BLaER1 treated with 17β-estradiol and CSF1 and Interleukin-3, amounts not matched to agents 10 nM and 100 nM (cell line): ENCODE results near the gene SHISA8.

Experiments used
- H3K27ac ChIP-seq, 11 experiments: shearing (Covaris generic); formaldehyde crosslinking; 2 replicates each; pipeline ENCODE4 v1.8.1; 2022
- H3K27me3 ChIP-seq, 11 experiments: shearing (Covaris generic); formaldehyde crosslinking; 2 replicates each; pipeline ENCODE4 v1.8.1; 2022
- H3K36me3 ChIP-seq, 11 experiments: shearing (Covaris generic); formaldehyde crosslinking; 2 replicates each; pipeline ENCODE4 v1.8.1; 2022
- H3K4me1 ChIP-seq, 10 experiments: shearing (Covaris generic); formaldehyde crosslinking; 2 replicates each; pipeline ENCODE4 v1.8.1; 2022
- H3K4me2 ChIP-seq, 11 experiments: shearing (Covaris generic); formaldehyde crosslinking; 2 replicates each; pipeline ENCODE4 v1.8.1; 2022
- H3K4me3 ChIP-seq, 10 experiments: shearing (Covaris generic); formaldehyde crosslinking; 2 replicates each; pipeline ENCODE4 v1.8.1; 2022
- H3K9ac ChIP-seq, 11 experiments: shearing (Covaris generic); formaldehyde crosslinking; 2 replicates each; pipeline ENCODE4 v1.8.1; 2022
- H3K9me3 ChIP-seq, 11 experiments: shearing (Covaris generic); formaldehyde crosslinking; replicated peaks in 1 of 11; 2 replicates each; pipeline ENCODE4 v1.8.1; 2022
- H4K20me1 ChIP-seq, 11 experiments: shearing (Covaris generic); formaldehyde crosslinking; 2 replicates each; pipeline ENCODE4 v1.8.1; 2022
- Cebpa-rat ChIP-seq, 11 experiments: shearing (Covaris generic); IDR thresholded peaks; 2 replicates each; pipeline ENCODE4 v1.8.1; 2022

The SHISA8 gene

DNA sequence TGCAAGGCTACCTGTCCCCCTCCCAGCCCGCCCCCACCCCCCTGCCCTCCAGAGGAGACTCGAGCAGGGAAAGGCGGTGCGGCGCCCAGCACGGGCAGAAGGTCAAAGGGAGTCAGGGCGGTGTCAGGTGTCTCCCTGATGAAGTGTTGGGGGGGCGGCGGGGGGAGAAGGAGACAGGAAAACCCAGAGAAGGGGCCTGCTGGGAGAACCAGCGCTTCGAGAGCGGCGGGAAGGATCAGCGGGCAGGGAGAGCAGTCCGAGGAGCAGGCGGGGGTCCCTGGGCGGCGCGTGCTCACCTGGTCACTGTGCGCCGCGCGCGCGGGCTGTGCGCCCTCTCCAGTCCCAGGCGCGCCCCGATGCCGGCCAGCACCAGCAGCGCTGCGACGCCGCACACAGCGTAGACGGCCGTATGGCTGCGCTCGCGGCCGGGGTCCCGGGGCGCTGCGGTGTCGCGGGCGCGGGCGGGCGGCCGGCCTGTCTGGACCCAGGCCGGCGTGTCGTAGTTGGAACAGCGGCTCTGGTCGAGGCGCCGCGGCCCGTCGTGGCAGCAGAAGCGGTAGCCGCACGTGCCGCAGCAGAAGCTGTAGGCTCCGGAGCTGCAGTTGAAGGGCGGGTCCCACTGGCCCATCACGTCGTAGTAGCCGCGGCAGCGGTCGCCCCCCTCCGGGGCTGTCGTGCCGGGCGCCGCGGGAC, 886 bp downstream of the SHISA8 start:
- no peak for TF ChIP-seq Cebpa-rat (IDR thresholded peaks at IDR 0.05)
- Histone ChIP-seq H3K4me2 (peak overlapping the region; percentile 90 to 96 (median 94)), H3K36me3 (no peaks in the 10 kb centered on the region), H3K4me3 (peak overlapping the region; percentile 52 to 68 (median 60)), H3K27me3 (peaks cover 89 to 94% (median 90%) of the 10 kb centered on the region in 11 experiments), H4K20me1 (peaks cover 7 to 99% (median 92%) of the 10 kb centered on the region in 11 experiments; a peak in 21 of 22 replicates), H3K9ac (peak overlapping the region in 10 of 11 experiments; percentile 24 to 73 (median 62); a peak in 13 of 22 replicates), H3K4me1 (peaks cover 45 to 60% (median 57%) of the 10 kb centered on the region in 10 experiments), H3K27ac (no peak overlapping the region), H3K9me3 (no peaks in the 10 kb centered on the region)

DNA sequence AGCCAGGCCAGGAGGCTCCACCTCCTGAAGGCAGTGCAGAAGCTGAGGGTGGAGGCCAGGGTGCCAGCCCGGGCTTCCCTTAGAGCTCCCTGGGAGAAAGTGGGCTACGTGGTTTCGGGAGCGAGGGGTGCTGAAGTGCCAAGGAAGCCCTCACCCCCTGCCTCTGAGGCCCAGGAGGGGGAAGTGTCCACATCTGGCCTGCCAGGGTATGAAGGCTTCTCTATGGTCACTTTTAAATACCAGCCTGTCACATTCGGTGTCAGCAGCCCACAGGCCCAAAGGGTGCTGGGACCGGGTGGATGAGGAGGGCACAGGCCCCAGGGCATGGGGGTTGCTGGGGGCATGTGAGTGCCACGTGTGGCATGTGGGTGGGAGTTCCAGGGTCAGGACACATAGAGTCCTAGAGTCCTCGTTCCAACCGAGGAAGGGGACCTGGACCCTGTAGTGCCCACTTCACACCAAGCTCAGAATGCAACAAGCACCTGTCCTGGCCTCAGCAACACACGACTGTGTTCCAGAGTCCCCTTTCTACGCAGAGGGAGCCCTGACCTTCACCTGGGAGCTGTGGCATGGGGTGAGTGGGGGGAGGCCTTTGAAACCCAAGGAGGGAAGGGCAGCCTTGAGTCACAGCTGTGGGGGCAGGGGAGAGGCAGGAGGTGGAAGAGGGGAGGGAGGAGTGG, 1.7 kb downstream of the SHISA8 start:
- no peak overlapping the region for H3K27ac ChIP-seq
- peaks cover 45 to 60% (median 57%) of the 10 kb centered on the region in 10 experiments for H3K4me1 ChIP-seq
- peaks cover 97 to 100% (median 98%) of the 10 kb centered on the region in 11 experiments for H3K27me3 ChIP-seq
- no peak for TF ChIP-seq Cebpa-rat (IDR thresholded peaks at IDR 0.05)
- no peak overlapping the region for H3K4me2 ChIP-seq
- H3K9ac ChIP-seq = no peak overlapping the region
- no peaks in the 10 kb centered on the region for H3K9me3 ChIP-seq
- no peak overlapping the region for H3K4me3 ChIP-seq
- peaks cover 0 to 3% (median 0%) of the 10 kb centered on the region in 11 experiments; a peak in 1 of 22 replicates for H3K36me3 ChIP-seq
- H4K20me1 ChIP-seq = peaks cover 10 to 99% (median 92%) of the 10 kb centered on the region in 11 experiments; a peak in 21 of 22 replicates

- Histone ChIP-seq H3K9me3 (no peaks in the 10 kb centered on the region), H3K4me3 (no peak overlapping the region), H4K20me1 (peaks cover 11 to 99% (median 93%) of the 10 kb centered on the region in 11 experiments; a peak in 21 of 22 replicates), H3K4me2 (no peak overlapping the region), H3K4me1 (peaks cover 44 to 60% (median 57%) of the 10 kb centered on the region in 10 experiments), H3K27me3 (peaks cover 92 to 100% (median 97%) of the 10 kb centered on the region in 11 experiments), H3K27ac (no peak overlapping the region), H3K9ac (no peak overlapping the region), H3K36me3 (peaks cover 0 to 6% (median under 1%) of the 10 kb centered on the region in 11 experiments; a peak in 10 of 22 replicates)
- no peak for TF ChIP-seq Cebpa-rat (IDR thresholded peaks at IDR 0.05)
Measured at GRCh38 chr22:41912338-41913039, 2.4 kb downstream of the SHISA8 start.

GRCh38 chr22:41911001-41911611, 3.8 kb downstream of the SHISA8 start:
- Histone ChIP-seq H3K36me3 (peaks cover 3 to 20% (median 13%) of the 10 kb centered on the region in 11 experiments; a peak in 18 of 22 replicates), H3K9ac (peak overlapping the region in 7 of 11 experiments; percentile 8 to 57 (median 31); a peak in 7 of 22 replicates), H3K4me3 (peak overlapping the region; percentile 30 to 61 (median 48); a peak in 15 of 20 replicates), H3K9me3 (no peaks in the 10 kb centered on the region), H3K27ac (no peak overlapping the region), H4K20me1 (peaks cover 18 to 99% (median 95%) of the 10 kb centered on the region in 11 experiments; a peak in 21 of 22 replicates), H3K4me1 (peaks cover 43 to 62% (median 58%) of the 10 kb centered on the region in 10 experiments), H3K4me2 (peak overlapping the region; percentile 78 to 93 (median 86)), H3K27me3 (peaks cover 79 to 87% (median 83%) of the 10 kb centered on the region in 11 experiments)
- TF ChIP-seq Cebpa-rat (IDR thresholded peaks at IDR 0.05) = no peak

DNA sequence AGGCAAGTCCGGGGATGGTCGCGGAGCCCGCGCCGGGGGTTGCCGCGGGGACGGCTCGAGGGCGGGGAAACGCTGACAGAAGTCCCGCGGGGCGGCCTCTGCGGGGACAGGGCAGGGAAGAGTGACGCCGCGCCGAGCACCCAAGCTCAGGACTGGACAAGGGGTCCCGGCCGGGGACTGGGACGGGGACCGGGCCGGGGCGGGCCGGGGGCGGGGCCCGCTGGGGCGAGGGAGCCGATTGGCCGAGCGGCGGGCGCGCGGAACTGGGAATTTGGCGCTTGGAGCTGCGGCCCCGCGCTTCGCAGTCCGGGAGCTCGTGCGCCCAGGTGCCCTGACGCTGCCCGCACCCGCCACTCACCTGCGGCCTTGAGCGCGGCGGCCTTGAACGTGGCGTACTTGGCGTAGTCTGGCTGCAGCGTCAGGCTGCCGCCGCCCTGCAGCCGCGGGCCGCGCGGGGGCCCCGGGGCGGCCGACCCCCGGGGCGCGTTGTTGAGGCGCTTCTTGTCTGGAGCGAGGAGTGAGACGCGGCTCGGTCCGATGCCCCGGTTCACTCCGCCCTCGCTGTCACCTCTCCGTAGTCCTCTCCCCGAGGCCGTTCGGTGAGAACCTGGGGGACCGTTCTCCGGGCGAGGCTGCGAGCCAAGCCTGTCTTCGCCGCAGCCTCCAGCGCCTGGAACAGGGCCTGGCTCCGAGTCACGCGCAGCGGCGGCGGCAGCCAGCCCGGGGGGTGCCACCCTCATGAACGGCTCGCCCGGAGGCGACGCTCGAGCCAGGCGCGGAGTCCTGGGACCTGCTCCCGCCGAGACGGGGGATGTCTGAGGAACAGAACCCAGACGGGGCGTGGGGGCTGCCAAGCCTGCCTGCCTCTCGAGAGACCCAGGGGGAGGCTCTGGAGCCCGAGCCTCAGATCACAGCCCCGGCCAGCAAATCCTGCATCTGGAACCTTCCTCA, 4.5 kb downstream of the SHISA8 start:
- H3K27me3 ChIP-seq = peaks cover 71 to 79% (median 75%) of the 10 kb centered on the region in 11 experiments

GRCh38 chr22:41909310-41910049, 5.4 kb downstream of the SHISA8 start:
- peak overlapping the region; percentile 78 to 93 (median 86) for H3K4me2 ChIP-seq
- H3K4me3 ChIP-seq = peak overlapping the region; percentile 30 to 61 (median 44); a peak in 14 of 20 replicates
- H3K9ac ChIP-seq = peak overlapping the region in 4 of 11 experiments; percentile 28 to 37 (median 32); a peak in 2 of 22 replicates
- H4K20me1 ChIP-seq = peaks cover 18 to 99% (median 93%) of the 10 kb centered on the region in 11 experiments; a peak in 21 of 22 replicates
- peaks cover 40 to 51% (median 48%) of the 10 kb centered on the region in 10 experiments for H3K4me1 ChIP-seq
- no peak for TF ChIP-seq Cebpa-rat (IDR thresholded peaks at IDR 0.05)
- peaks cover 16 to 36% (median 29%) of the 10 kb centered on the region in 11 experiments for H3K36me3 ChIP-seq
- no peak overlapping the region for H3K27ac ChIP-seq
- peaks cover 63 to 70% (median 67%) of the 10 kb centered on the region in 11 experiments for H3K27me3 ChIP-seq
- no peaks in the 10 kb centered on the region for H3K9me3 ChIP-seq

More for the DNA sequence above, 4.5 kb downstream of the SHISA8 start:
- peaks cover 43 to 58% (median 55%) of the 10 kb centered on the region in 10 experiments for H3K4me1 ChIP-seq
- peak overlapping the region; percentile 78 to 93 (median 86) for H3K4me2 ChIP-seq
- H3K9me3 ChIP-seq = no peaks in the 10 kb centered on the region
- no peak overlapping the region for H3K27ac ChIP-seq
- no peak for TF ChIP-seq Cebpa-rat (IDR thresholded peaks at IDR 0.05)
- peak overlapping the region; percentile 30 to 61 (median 48); a peak in 19 of 20 replicates for H3K4me3 ChIP-seq
- peak overlapping the region in 8 of 11 experiments; percentile 8 to 57 (median 32); a peak in 12 of 22 replicates for H3K9ac ChIP-seq
- peaks cover 8 to 28% (median 20%) of the 10 kb centered on the region in 11 experiments for H3K36me3 ChIP-seq
- peaks cover 18 to 99% (median 95%) of the 10 kb centered on the region in 11 experiments; a peak in 21 of 22 replicates for H4K20me1 ChIP-seq
